Measurements from ENCODE around the gene CNTNAP5. TPM values are rescaled to one million over a fixed set of nuclear protein-coding genes. Genes with fewer than 3 reads are reported as not detected.

The CNTNAP5 gene
- total RNA-seq, 2 donors from 2014 or later: 0.11 TPM; not detected in 1

GRCh38 chr2:124571836-124572235 lies 546.7 kb downstream of the CNTNAP5 start:
- no peak for DNase-seq (ENCODE audit: low spot score)
- no peaks in the 10 kb centered on the region for H3K4me1 ChIP-seq (replicated peaks)
- TF ChIP-seq POLR2A (IDR thresholded peaks at IDR 0.05) (no peak), POLR2AphosphoS5 (IDR thresholded peaks at IDR 0.05) (no peak)
- TF ChIP-seq, protein P1, sequence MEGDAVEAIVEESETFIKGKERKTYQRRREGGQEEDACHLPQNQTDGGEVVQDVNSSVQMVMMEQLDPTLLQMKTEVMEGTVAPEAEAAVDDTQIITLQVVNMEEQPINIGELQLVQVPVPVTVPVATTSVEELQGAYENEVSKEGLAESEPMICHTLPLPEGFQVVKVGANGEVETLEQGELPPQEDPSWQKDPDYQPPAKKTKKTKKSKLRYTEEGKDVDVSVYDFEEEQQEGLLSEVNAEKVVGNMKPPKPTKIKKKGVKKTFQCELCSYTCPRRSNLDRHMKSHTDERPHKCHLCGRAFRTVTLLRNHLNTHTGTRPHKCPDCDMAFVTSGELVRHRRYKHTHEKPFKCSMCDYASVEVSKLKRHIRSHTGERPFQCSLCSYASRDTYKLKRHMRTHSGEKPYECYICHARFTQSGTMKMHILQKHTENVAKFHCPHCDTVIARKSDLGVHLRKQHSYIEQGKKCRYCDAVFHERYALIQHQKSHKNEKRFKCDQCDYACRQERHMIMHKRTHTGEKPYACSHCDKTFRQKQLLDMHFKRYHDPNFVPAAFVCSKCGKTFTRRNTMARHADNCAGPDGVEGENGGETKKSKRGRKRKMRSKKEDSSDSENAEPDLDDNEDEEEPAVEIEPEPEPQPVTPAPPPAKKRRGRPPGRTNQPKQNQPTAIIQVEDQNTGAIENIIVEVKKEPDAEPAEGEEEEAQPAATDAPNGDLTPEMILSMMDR (IDR thresholded peaks at IDR 0.05): no peak
- H3K27me3 ChIP-seq (replicated peaks; ENCODE audit: insufficient read depth): no peaks in the 10 kb centered on the region
- H3K4me3 ChIP-seq: no peak overlapping the region
- H3K36me3 ChIP-seq: no peaks in the 10 kb centered on the region
- 65% methylated on average over 3 of the region's 3 CpGs for WGBS
- no peaks in the 10 kb centered on the region for H3K9me3 ChIP-seq
- intact Hi-C loops (cut with DNase I): no loop called here
- H3K27ac ChIP-seq: no peak overlapping the region

- WGBS: 27% methylated on average over 1 of the region's 1 CpG
- Histone ChIP-seq H3K4me3 (no peak overlapping the region), H3K9me3 (no peaks in the 10 kb centered on the region), H3K4me1 (replicated peaks) (no peaks in the 10 kb centered on the region), H3K27ac (no peak overlapping the region), H3K36me3 (no peaks in the 10 kb centered on the region), H3K27me3 (replicated peaks; ENCODE audit: insufficient read depth) (no peaks in the 10 kb centered on the region)
- intact Hi-C loops (cut with DNase I): no loop called here
- no peak for TF ChIP-seq POLR2A (IDR thresholded peaks at IDR 0.05)
- TF ChIP-seq, protein P1 (IDR thresholded peaks at IDR 0.05): no peak
- no peak for DNase-seq (ENCODE audit: low spot score)
Observed at GRCh38 chr2:124572934-124573634, 548.0 kb downstream of the CNTNAP5 start.

DNA sequence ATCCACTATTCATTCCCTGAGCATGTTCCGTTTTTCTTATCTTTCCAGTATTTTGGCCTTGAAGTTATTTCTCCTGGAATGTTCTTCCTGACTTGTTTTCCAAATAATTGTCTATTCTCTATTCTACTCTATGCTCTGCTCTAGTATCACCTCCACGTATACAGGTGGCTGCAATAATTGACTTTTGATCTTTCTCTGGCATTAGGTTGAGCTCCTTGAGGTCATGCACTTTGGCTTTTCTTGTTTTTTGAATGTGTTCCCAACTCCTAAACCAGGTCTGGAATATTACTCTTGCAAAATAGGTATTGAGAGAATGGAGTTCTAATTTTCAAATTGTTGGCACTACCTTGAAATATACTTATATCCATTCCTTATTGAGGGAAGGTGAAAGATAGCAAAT lies 550.4 kb downstream of the CNTNAP5 start:
- no peak overlapping the region for H3K27ac ChIP-seq
- intact Hi-C loops (cut with DNase I): no loop called here
- no peak for DNase-seq (ENCODE audit: low spot score)
- H3K4me3 ChIP-seq: no peak overlapping the region
- TF ChIP-seq POLR2A (IDR thresholded peaks at IDR 0.05) (no peak), POLR2AphosphoS5 (IDR thresholded peaks at IDR 0.05) (no peak)
- TF ChIP-seq, protein P1 (IDR thresholded peaks at IDR 0.05): no peak
- no peaks in the 10 kb centered on the region for H3K9me3 ChIP-seq
- 81% methylated on average over 2 of the region's 2 CpGs for WGBS
- no peaks in the 10 kb centered on the region for H3K27me3 ChIP-seq (replicated peaks; ENCODE audit: insufficient read depth)
- no peaks in the 10 kb centered on the region for H3K36me3 ChIP-seq
- no peaks in the 10 kb centered on the region for H3K4me1 ChIP-seq (replicated peaks)

DNA sequence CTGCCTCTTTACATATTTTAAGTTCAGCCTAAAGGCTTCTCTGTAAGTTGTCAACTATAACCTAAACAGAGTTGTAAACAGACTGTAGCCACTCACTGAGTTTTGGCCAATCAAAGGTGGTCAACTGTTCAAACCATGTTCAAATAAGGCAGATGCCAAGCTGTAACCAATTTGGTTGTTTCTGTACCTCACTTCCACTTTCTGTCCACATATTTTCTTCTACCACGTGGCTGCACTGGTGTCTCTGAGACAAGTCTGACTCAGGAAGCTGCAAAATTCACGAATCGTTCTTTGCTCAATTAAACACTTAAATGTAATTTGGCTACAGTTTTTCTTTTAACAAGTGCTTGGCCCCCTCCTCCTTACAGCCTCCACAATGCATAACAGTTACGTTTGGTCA lies 555.2 kb downstream of the CNTNAP5 start:
- WGBS: 82% methylated on average over 4 of the region's 4 CpGs
- H3K4me1 ChIP-seq (replicated peaks): no peaks in the 10 kb centered on the region
- no peak for DNase-seq (ENCODE audit: low spot score)
- intact Hi-C loops (cut with DNase I): no loop called here
- H3K9me3 ChIP-seq: no peaks in the 10 kb centered on the region
- no peak overlapping the region for H3K27ac ChIP-seq
- no peaks in the 10 kb centered on the region for H3K27me3 ChIP-seq (replicated peaks; ENCODE audit: insufficient read depth)
- H3K36me3 ChIP-seq: no peaks in the 10 kb centered on the region
- TF ChIP-seq POLR2AphosphoS5 (IDR thresholded peaks at IDR 0.05): no peak
- no peak for TF ChIP-seq POLR2A (IDR thresholded peaks at IDR 0.05)
- TF ChIP-seq, protein P1 (IDR thresholded peaks at IDR 0.05): no peak
- H3K4me3 ChIP-seq: no peak overlapping the region

DNA sequence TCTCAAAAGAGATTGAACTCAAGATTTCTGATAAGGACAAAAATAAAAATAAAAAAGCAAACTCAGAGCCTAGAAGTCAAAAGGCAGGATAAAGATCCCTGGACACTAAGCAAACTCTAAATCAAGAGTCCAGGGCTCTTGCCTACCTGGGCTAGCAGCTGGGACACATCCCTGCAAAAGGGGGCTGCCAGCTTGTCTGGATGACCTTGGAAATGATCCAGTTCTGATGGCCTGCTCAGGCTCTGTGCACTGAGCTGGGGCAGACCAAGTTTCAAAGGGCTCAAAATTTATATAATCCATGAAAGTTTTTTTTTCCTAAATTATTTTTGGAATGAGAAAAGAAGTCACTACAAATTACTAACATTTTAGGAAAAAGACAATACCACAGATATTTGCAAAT lies 557.3 kb downstream of the CNTNAP5 start:
- H3K27ac ChIP-seq: no peak overlapping the region

More for the DNA sequence above, 557.3 kb downstream of the CNTNAP5 start:
- H3K36me3 ChIP-seq: no peaks in the 10 kb centered on the region
- no peaks in the 10 kb centered on the region for H3K27me3 ChIP-seq (replicated peaks; ENCODE audit: insufficient read depth)
- DNase-seq (ENCODE audit: low spot score): no peak
- TF ChIP-seq POLR2AphosphoS5 (IDR thresholded peaks at IDR 0.05): no peak
- TF ChIP-seq, protein P1 (IDR thresholded peaks at IDR 0.05): no peak
- TF ChIP-seq POLR2A (IDR thresholded peaks at IDR 0.05): no peak
- intact Hi-C loops (cut with DNase I): no loop called here
- H3K4me1 ChIP-seq (replicated peaks): no peaks in the 10 kb centered on the region
- H3K9me3 ChIP-seq: no peaks in the 10 kb centered on the region
- no peak overlapping the region for H3K4me3 ChIP-seq
